ENCODE data around the gene GAS6. TPM values are rescaled to one million over a fixed set of nuclear protein-coding genes. Genes with fewer than 3 reads are reported as not detected.
"Not testable (repeated sequence)": the region's sequence is repeated elsewhere in the genome, so short reads cannot be mapped to it uniquely, and the experiment has no call there.

GAS6 gene
- total RNA-seq = 20.4 TPM

DNA sequence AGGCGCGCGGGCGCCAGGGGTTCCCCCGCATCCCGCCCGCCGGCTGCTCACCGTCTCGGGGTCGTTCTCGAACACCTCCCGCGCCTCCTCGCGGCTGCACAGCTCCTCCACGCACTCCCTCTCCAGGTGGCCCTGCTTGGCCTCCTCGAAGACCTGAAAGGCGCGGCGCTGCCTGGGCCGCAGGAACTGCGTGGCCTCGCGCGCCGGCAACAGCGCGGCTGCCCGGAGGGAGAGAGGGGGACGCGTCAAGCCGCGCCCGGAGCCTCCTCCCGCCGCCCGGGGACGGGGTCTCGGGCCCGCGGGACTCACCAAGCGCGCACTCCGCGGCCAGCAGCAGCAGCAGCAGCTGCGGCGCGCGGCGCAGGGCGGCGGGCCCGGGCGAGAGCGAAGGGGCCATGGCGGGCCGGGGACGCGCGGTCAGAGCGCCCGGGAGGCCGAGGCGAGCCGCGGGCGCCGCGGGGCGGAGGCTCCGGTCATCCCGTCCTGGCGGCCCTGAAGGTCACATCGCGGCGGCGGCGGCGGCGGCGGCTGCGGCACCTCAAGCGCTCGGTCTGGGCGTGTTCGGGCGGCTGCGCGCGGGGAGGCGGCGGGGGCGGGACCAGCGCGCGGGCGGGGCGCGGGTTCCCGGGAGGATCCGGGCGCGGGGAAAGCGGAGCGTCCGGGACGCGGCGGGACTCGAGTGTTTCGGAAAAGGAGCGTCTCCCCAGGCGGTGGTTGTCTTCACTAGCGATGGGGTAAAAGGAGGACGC is at the start of gene GAS6:
GAS6 (minus strand) TSS at position 553 of the 749 bp plus-strand sequence; CDS start at position 397, 156 bp downstream.
- FAIRE-seq = no peak
- peak; percentile 82 for DNase-seq (ENCODE audit: low spot score in 2 of 2)

GRCh38 chr13:113913408-113913807 is 49.5 kb upstream of the GAS6 start:
- not testable (repeated sequence) for DNase-seq (ENCODE audit: low spot score in 2 of 2); FAIRE-seq

- DNase-seq (ENCODE audit: low spot score in 2 of 2) (no peak), FAIRE-seq (no peak)
These were observed 48.7 kb upstream of the GAS6 start for GRCh38 chr13:113912596-113912995.

- DNase-seq (ENCODE audit: low spot score in 2 of 2) = no peak
These were observed 44.0 kb upstream of the GAS6 start for GRCh38 chr13:113907635-113908617.

GRCh38 chr13:113906571-113906970 is 42.7 kb upstream of the GAS6 start:
- no peak for DNase-seq (ENCODE audit: low spot score in 2 of 2)
- no peak for FAIRE-seq

More at GRCh38 chr13:113907635-113908617, 44.0 kb upstream of the GAS6 start:
- no peak for FAIRE-seq

GRCh38 chr13:113905942-113906341 is 42.1 kb upstream of the GAS6 start:
- FAIRE-seq (no peak), DNase-seq (ENCODE audit: low spot score in 2 of 2) (no peak)

DNA sequence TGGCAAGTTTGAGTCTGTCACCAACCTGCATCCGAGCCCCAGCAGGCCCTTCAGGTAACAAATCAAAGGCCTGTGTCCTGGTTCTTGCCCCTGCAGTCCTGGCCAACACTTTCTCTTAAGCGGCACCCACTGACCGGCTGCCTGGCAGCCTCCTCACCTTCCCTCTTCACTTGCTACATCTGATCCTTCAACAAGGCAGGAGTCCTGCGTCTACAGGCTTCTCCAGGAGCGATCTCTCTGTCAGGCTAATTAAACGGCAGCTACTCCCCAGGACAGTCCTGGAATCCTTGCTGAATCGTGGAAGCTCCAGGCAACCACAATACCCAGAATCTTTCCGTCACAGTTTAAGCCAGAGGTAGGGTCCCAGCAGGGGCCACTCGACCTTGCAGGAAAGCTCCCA is 41.1 kb upstream of the GAS6 start:
- DNase-seq (ENCODE audit: low spot score in 2 of 2) (no peak), FAIRE-seq (no peak)

- no peak for FAIRE-seq
These were observed 40.5 kb upstream of the GAS6 start for GRCh38 chr13:113904411-113904810.

DNA sequence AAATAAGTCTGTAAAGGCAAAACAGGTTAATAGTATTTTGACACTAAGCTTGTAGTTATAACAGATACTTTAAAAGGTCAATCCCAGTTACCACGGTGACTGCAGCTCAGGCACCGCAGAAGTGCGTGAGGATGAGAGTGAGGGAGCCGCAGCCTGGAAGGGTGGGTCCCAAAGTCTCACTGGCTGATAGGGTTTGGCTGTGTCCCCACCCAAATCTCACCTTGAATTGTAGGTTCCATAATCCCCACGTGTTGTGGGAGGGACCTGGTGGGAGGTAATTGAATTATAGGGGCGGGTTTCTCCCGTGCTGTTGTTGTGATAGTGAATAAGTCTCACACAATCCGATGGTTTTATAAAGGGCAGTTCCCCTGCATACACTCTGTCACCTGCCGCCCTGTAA is 40.0 kb upstream of the GAS6 start:
- FAIRE-seq (no peak), DNase-seq (ENCODE audit: low spot score in 2 of 2) (no peak)

More at GRCh38 chr13:113904411-113904810, 40.5 kb upstream of the GAS6 start:
- DNase-seq (ENCODE audit: low spot score in 2 of 2) = no peak

DNA sequence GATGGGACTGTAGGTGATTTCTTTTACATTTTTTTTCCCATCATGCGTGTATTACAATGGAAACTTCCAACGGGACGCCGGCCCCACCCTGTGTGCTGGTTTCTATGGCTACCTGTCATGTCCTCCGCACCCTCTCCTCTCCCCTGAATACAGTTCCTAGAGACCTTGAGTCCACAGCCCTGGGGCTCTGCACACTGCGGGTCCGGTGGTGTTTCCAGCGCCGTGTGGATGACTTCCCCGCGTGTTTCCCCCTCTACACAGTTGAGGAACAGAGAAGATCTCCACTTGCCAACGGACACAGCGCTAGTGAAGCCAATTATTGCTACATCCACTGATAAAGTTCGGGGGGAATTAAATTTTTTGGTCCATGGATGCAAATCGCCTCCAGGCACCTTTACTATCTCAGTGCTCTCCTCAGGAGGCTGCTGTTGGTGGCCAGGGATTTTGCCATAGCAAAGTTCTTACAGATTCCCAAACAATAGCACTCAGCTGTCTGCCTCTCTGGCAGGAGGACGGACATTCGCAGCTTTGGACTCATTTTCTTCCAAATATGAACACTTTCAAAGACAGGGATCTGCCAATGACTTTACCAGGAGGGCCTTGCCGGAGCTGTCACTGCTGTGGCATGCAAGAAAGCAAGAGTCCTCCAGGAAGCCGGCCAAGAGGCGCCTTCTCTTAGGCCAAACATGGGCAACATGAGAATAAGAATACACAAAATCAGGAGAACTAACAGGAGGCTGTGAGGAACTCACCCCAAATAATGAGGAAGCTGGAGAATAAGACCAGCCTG is 39.3 kb upstream of the GAS6 start:
- FAIRE-seq (no peak), DNase-seq (ENCODE audit: low spot score in 2 of 2) (no peak)

DNA sequence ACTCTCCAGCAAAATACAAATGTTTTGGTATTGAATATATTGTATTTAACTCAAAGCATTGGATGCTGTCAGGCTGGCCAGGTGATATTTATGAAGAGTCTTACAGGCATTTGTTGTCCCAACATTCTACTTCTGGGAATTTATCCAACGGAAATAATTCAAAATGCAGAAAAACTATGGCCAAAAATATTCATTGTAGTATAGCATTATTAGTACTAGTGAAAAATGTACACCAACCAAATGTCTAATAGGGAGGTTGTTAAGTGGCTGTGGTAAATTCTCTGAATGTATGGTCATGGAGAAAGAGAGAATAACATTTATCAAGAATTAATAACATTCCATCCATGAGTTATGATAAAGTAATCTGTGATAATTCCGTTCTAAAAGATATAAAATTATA is 38.6 kb upstream of the GAS6 start:
- no peak for FAIRE-seq
- no peak for DNase-seq (ENCODE audit: low spot score in 2 of 2)

DNA sequence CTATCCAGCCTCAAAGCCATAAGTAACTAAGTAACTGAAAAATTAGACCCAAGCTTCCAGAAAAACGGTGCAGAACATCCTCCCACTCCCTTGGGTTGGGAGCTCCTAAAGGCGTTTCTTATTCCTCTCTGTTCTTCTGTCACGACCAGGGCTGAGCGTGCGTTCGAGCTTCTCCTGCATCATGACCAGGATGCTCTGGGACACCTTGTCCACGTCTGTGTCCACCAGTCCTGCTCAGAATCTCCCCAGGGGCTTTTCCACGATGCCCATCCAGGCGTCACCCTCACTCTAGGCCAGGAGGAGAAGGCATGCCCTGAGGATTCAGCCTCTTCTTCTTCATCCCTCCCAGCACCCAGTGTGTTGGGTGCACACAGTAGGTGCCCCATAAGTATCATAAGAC is 37.8 kb upstream of the GAS6 start:
- DNase-seq (ENCODE audit: low spot score in 2 of 2) (no peak), FAIRE-seq (no peak)

- DNase-seq (ENCODE audit: low spot score in 2 of 2) = no peak
- no peak for FAIRE-seq
These were observed 37.4 kb upstream of the GAS6 start for GRCh38 chr13:113901231-113901630.

- FAIRE-seq (no peak), DNase-seq (ENCODE audit: low spot score in 2 of 2) (no peak)
These were observed 36.8 kb upstream of the GAS6 start for GRCh38 chr13:113900646-113901045.

DNA sequence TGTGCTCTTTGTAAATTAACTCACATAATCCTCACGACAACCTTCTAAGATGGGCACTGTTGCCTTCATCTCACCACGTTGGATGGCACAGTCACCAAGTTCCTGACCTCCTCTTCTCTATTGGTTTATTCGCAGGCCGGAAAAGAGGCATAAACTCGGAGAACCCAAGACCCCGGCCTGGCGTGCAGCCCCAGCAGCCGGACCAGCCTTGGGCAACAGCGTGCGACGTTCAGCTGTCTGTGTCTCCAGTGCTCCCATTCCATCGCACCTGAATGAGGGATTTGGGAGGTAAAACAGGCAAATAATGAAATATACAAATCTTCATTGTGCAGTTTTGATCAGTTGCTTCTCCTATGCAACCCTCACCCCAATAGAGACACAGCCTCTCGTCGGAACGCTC is 34.5 kb upstream of the GAS6 start:
- DNase-seq (ENCODE audit: low spot score in 2 of 2) (no peak), FAIRE-seq (no peak)

GRCh38 chr13:113897966-113898365 is 34.1 kb upstream of the GAS6 start:
- DNase-seq (ENCODE audit: low spot score in 2 of 2) (no peak), FAIRE-seq (no peak)

DNA sequence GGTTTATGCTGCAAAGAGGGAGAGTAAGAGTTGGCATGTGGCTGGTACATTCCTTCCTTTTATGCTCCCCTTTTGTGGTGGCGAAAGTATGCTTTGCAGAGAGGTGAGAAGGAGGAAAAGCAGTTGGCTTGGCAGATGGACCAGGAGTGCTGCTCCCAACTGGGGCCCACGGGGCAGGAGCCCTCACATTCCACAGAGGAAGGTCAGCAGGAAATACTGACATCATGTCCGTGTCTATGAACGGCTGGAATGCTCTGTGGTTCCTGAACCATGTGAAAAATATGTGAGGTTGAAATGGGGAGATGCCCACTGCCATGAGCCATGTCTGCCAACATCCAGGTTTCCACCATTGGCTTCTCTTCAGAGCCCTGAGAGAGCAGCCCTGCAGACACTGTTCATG is 33.3 kb upstream of the GAS6 start:
- DNase-seq (ENCODE audit: low spot score in 2 of 2) = no peak
- no peak for FAIRE-seq

- no peak for DNase-seq (ENCODE audit: low spot score in 2 of 2)
- FAIRE-seq = no peak
These were observed 31.6 kb upstream of the GAS6 start for GRCh38 chr13:113895436-113895835.

DNA sequence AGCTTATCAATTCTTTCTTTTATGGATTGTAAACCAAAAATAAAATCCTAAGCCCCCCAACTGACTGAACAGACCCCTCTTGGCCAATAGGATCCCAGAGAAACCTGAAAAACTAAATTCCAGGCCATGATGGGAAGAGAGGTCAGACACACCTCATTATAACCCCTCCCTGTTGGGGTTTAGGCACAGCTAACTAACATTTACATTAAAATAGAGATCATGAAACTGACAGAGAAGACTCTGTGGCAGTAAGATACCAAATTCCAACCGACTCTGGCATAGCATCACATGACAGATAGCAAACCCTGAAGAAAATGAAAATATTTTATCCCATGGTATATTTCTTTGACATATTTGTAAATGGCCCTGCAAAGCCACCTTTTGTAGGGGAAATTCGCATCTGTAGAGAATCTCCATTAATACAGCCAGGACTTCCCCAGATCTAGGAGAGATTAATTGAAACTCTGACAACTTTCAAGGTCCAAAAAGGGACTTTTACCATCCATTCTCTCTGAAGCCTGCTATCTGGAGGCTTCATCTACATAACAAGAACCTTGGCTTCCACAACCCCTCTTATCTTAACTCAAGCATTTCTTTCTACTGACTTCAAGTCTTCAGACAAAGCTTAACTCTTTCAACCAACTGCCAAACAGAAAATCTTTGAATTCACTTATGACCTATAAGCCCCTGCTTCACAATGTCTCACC is 27.1 kb upstream of the GAS6 start:
- FAIRE-seq = no peak
- DNase-seq (ENCODE audit: low spot score in 2 of 2) = no peak

- no peak for FAIRE-seq
- DNase-seq (ENCODE audit: low spot score in 2 of 2) = no peak
These were observed 25.6 kb upstream of the GAS6 start for GRCh38 chr13:113889467-113889866.
